Limb (tissue), 2 donors: ENCODE measurements around the gene S100A16.

Experiments used
- DNase-seq, 2 donors: peaks; one replicate each; pipeline ENCODE4 v3.0.0-alpha.2; 2016; ENCODE audit errors: extremely low spot score in 2 of 2

Gene S100A16

DNA sequence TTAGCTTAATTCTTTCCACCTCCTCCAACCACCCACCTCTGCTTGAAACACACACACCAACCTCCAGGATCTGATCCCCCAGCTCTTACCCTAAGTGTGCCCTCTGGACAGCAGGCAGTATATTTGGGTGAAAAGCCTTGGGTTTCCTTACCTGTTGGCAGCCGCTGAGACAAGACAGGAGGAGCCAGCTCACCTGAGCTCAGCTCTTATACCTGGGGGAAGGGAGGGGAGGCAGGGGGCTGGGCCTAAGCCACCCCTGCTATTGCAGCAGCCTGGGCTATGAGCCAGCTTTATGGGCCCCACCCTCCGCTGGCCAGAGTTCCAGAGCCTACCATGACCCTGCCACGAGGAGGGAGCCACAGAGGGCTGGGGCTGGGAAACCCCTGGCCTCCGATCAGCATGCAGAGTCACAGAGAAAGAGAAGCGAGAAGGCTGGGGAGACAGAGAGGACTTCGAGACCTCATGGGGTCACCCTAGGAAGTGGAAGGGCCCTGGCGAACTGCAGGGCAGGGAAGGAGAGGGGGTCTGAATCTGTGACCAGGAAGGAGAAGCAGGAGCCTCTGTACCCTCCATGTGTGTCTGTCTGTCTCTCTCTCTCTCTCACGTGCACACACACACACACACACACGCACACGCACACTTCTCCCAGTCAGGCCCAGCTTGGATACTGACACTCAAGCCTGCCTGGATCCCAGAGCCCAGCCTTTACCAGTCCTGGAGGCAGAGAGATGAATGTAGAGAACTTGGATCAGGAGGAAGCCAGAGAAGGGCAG, 3.4 kb upstream of the S100A16 start, which contains the start of gene S100A14:
Gene S100A14 (minus strand): TSS at position 182 of the 773 bp plus-strand sequence. CDS start 467 bp downstream, outside the sequence.
- DNase-seq, result no peak

DNA sequence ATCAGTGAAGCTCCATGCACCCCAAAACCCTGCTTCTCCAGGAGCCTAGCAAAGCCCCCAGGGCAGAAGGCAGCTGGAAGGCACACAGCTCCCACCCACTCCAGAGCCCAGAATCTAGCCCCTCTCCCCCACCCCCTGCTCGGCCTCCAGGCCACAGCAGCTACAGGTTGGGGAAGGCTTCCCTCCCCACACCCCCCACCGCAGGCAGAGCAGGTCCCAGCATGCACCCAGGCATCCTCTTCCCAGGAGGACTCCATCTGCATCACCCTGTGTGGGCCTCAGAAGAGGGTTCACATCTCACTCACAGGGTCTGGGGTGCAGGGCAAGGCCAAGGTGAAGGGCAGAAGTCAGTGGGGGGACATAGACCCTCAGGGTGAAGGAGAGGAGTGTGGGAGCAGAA, 2.5 kb upstream of the S100A16 start:
- no peak for DNase-seq

DNA sequence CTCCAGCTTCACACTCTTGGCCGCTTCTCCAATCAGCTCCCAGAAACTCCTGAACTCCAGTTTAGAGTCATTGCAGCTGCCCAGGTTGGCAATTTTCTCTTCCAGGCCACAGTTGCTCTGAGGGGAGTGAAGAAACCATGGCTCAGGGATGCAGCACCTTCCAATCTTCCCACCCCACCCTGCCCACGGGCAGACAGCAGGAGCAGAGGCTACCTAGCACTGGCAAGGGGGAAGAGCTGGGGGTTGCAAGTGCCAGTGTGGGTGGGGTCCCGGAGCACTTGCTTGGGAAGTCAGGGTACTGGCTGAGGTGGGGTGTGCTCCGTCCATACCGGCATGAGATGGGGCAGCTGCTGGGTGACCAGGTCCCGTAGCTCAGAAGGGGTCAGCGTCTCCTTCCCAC, 2.0 kb upstream of the S100A16 start:
- DNase-seq, result no peak

DNA sequence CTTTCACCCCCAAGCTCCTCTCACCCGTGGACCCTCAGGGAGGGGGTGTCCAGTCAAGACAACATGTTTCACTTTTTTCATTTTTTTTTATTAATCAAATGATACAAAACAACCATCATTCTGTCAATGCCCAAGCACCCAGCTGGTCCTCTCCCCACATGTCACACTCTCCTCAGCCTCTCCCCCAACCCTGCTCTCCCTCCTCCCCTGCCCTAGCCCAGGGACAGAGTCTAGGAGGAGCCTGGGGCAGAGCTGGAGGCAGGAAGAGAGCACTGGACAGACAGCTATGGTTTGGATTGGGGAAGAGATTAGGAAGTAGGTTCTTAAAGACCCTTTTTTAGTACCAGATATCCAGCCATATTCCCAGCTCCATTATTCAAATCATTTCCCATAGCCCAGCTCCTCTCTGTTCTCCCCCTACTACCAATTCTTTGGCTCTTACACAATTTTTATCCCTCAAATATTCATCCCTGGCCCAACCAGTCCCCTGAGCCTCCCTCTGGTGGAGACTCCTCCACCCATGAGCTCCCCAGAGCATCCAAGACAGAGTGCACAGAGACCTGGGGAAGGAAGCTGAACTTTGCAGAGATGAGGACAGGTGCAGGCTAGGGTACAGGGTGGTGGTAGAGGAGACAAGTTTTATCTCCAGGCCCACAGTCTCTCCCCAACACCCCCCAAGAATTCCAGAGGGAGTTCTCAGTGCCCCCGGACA, 1.4 kb upstream of the S100A16 start:
- no peak for DNase-seq

DNA sequence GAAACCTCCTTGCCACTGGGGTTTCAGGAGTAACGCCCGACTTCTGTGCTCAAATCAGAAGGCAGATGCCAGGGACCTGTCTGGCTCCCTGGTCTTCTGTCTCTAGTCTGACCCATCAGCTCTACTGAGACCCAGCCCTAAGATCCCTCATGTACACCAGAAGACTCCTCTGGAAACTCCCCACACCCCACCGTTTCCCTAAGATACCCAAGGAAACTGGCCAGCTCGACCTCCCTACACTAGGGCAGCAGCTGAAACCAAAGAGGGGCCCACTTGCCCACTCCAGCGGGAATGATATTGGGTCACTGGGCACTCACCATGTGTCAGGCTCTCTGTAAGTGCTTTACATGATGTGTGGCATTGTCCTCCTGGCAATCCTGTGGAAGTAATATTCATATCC, 469 bp upstream of the S100A16 start:
- no peak for DNase-seq

DNA sequence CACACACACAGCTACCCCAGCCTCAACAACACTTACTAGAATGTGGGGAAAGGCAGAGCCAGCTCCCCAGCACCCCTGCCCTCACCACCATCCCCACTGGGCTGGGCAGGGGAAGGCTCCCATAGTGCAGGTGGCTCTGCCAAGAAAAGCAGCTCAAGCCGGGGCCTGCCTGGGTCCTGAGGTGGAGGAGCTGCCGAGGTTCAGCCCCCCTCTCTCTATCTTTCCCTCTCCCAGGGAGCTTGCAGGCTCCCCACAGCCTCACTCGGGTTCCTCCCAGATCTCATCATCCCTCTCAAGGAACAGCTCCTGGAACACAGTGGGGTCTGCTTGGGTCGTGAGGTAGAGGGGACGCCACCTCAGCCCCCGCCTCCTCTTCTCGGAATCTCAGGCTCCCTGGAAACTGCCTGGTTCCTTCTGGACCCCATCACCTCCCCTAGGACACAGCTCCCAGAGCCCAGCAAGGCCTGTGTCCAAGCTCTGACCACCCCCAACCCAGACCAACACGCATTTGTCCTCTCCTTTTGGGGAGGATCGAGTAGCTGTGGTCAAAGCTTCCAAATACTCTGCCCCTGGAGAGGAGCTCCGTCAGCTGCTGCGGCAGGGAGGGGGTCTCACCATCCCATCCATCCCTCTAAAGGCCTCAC, 704 bp downstream of the S100A16 start:
- DNase-seq, result no peak

DNA sequence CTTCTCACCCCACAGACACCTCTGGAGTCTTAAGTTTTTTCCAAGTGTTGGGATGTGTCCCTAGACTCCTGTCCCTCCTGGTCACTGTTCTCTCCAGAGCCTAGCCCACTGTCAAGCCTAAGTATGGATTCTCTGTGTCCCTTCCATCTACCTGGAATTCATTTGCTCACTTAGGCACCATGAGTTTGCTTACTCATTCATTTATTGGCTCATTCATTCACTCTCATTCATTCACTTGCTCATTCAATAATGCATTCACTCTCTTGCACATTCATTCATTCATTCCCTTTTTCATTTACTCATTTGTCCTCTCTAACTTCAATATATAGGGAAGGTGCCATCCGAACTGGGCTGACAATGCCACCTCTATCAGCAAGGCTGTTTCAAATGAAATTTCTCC, 1.6 kb downstream of the S100A16 start:
- DNase-seq, result no peak

DNA sequence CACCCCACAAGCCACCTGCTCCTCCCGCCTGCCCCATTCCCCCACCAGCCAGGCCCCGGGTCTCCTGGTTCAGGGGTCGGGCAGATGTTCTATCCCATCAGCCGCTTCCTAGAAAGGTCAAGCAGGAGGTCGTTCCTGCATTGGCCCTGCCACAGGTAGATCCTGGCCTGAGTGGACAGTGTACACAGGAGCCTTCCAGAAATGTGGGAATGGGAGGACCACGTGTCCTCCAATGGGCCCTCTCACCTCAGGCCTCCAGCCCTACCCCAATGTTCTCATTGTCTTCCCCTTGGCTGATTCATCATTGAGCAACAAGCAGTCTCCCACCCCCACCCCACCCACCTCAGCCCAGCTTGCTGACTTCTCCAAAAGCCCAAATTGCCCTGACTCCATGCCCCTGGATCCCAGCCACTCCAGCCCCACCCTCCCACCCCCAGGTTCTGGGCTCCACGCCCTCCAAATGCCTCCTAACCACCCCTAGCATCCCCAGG, 2.1 kb downstream of the S100A16 start:
- no peak for DNase-seq

DNA sequence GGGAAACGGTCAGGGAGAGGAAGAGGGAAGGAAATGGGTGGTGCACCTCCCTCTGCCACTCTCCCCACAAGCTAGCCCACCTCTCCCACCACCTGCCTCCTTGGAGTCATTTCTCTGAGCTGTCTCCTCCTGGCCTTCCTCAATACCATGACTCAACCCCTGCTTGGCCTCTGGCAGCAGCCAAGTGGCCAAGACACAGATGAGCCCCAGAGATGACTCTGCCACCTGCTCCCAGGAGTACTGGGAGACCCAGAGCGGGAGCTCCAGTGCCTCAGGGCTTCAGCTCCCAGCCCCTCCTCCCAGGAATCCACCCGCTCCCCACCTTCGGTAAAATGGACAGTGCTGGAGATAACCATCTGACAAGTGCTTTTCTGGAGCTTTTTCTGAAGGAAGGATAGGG, 2.6 kb downstream of the S100A16 start:
- no peak for DNase-seq

DNA sequence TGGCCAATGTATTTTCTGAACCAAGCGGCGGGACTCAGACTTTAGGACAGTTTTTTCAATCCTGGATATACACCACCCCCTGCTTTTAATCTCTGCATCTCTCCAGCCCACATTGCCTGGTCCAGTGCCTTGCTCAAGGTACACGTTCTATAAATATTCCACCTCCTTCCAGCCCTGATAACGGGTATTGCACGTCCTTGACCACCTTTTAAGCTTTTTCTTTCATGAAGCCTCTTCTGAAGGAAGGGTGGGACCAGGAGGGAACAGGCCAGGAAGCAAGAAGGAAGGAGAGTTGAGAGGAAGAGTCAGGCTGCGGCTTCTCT, 3.4 kb downstream of the S100A16 start:
- no peak for DNase-seq

DNA sequence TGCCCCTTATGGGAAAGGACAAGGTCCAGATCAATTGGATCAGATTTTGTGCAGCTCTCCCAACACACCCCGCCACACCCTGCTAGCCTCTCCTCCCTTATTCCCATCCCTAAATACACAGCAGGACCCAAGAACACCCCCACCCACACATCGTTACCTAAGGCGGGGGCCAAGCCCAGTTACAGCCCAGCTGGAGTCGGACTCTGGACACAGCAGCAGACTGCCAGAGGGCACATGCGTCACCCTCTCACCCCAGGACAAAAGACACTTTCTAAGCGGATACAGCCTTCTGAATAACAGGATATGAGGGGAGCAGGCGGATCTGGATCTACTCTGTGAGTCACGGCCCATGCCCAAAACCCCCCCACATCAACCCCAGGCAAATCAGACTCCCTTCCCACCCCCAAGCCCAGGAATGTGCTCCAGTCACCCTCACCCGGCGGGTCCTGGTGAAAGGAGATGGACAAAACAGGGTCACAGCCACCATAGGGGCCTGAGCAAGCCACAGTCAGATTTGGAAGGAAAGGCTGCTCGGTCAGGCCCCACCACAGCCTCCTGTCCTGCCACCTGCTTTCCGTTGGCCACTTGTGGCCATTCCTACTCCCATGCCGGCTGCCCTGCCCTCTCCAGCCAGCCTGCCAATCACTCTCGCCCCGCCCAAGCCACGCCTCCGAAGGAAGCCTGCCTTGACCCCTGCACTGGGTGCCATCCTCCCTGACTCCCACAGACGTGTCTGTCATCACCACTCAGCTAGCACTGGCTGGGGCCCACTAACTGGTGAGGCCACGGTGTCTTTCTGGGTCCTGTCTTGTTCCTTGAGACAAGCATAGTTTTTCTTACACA, 4.0 kb downstream of the S100A16 start:
- DNase-seq, result no peak

DNA sequence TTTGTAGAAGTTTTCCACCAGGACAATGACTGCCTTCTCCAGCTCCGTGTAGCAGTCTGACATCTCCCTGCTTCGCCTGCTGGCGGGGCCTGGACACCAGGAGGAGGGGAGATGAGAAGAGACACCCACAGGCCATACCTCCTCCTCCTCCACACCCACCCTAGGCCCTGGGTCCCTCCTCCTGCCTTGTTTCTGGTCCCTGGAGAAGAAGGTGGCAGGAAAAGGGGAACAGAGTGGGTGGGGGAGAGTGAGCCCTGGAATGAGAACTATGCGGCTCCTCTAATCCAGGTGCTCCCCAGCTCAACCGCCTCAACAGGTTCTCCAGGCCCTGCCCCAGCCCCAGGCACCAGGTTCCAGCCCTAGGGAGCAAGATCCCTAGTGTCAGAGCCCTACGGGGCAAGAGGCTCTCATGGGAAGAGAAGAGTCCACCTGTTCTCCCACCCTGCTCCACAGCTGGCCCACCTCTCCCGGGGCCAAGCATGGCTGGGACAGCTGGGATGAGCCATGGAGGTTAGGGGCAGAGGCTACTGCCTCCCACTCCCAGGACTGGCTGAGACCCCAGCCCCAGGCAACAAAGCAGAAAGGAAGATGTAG, 4.8 kb downstream of the S100A16 start:
- DNase-seq, result no peak

DNA sequence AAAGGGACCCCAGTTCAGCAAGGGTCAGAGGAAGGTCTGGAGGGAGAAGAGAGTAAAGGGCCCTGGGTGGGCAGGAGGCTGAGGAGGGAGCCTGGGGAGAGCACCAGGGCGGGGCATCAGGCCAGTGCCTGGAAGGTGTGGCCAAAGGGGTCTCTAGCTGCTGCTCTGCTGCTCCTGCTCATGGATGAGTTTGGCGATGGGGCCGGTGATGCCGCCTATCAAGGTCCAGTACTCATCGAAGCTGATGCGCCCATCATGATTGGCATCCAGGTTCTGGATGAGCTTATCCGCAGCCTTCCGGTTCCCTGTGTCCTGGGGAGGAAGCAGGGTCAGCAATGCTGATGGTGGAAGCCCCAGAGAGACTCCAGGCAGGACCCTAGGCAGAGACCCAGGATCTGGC, 5.6 kb downstream of the S100A16 start:
- no peak for DNase-seq

DNA sequence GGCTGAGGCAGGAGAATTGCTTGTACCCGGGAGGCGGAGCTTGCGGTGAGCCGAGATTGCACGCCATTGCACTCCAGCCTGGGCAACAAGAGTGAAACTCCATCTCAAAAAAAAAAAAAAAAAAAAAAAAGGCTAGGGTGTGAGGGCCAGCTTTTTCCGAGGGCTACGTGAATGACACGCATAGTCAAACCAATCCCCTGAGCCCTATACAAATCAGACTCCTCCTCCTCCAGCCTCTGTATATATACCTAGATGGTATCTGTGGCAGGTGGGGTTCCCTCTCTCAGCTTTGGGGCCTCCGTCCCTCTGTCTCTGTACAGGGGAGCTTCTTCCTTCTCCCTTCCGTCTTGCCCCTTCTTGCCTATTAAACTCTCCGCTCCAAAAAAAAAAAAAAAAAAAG, 6.7 kb downstream of the S100A16 start:
- DNase-seq, result no peak

DNA sequence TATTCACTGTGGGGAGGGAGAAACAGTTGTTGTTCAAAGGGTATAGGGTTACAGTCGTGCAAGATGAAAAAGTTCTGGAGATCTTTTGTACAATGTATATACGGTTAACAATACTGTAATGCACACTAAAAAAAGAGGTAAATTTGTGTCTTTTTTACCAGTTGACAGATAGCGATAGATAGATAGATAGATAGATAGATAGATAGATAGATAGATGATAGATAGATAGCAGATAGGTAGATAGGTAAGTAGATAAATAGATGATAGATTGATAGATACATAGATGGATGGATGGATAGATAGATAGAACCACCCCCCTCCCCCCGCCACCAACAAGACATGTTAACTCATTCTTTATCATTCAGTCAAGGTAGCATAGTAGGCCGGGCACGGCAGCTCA, 10.2 kb downstream of the S100A16 start:
- no peak for DNase-seq

DNA sequence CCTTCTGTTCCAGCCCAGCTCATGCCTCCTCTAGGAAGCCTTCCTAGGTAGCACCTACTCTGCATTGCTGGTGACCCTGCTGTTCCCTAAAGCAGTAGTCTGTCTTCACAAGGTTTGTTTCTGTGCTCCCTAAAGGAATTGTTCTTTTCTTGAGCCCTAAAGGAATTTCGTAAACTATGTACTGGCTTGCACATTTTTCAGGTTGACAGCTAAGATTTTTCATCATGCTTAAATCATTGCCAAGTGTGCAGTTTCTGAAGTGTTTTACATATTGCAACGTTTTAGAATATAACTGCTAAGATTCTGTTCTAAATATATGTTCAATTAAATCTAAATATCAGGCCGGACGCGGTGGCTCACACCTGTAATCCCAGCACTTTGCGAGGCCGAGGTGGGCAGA, 13.1 kb downstream of the S100A16 start:
- DNase-seq, result no peak

DNA sequence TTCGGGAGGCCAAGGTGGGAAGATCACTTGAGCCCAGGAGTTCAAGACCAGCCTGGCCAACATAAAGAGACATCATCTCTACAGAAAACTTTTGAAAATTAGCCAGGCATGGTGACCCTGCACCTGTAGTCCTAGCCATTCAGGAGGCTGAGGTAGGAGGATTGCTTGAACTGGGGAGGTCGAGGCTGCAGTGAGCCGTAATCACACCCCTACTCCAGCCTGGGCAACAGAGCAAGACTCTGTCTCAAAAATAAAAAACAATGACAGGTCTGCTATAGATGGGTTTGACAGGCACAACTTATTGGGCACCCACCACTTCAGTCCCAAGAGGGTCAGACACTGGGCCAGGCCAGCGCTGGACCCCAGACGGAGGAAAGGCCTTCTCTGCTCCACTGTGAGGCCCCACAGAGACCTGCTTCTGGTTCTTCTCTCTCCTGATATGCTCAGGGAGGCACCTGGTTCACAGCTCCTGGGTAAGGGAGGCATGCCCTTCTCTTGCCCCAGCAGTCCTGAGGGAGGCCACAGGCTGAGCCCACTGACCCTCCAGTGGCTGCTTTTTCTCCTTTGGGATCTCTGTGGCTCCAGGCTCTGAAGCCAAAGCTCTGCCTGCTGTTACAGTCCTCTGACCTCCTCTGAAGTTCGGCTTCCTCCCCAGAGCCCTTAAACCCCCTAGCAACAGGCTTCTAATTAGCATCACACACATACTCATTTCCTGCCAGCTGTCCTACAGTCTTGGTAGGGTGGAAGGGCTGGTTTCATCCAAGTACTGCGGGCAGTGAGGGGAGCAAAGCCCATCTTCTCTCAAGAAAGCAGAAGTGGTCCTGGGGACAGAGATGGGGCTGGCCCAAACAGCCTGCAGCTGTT, 14.4 kb downstream of the S100A16 start:
- DNase-seq, result peak in 1 of 2 donors; percentile 22

DNA sequence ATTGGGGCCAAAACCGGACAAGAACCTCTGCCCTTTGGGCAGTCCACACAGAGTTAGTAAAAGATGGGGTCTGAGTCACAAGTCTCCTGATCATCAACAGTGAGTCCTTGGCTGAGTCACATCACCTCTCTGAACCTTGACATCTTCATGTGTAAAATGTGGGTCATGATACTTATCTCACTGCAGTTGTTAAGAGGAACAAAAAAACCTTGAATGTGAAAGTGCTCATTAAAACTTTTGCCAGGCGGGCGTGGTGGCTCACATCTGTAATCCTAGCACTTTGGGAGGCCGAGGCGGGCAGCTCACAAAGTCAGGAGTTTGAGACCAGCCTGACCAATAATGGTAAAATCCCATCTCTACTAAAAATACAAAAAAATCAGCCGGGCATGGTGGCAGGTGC, 15.7 kb downstream of the S100A16 start:
- DNase-seq, result no peak

DNA sequence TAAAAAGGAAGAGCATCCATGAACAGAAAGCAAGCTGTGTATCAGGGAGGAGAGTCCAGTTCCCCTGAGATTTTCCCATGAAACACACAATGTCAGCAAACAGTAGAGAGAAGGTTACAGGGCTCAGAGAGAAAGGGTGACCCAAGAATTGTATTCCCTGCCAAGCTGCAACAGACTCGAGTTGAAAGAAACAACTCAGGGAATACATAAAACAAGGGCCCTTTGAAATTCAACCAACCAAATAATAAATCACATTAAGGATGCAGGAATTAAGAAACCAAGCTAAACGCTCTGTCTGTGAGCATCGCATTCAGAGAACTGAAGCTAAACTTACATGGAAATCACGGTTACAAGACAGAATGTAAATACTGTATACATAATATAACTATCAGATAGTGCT, 20.2 kb downstream of the S100A16 start:
- DNase-seq, result no peak

DNA sequence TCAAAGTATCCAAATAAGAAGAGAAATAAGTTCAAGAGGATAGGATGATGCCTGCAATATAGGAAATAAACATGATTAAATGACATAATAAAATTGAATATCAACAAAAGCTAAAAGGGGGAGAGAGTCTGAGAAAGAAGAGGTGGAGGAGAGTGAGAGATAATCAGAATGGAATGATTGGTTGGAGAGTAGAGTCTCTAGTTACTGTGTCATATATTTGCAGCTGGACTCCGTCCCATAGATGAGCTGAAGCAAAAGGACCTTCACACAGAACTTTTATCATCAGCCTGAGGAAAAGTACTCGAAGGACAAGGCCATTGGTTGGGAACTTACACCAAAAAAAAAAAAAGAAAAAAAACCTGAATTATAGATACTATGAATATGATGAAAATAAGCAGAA, 24.5 kb downstream of the S100A16 start:
- DNase-seq, result no peak
